Ascending aorta (tissue), 2 donors: ENCODE data around the gene CD8B. TPM values are rescaled to one million over a fixed set of nuclear protein-coding genes. Genes with fewer than 3 reads are reported as not detected.
A peak's percentile ranks its signal among the peaks of the same experiment; 100 is the strongest.
"Not testable (repeated sequence)": the region's sequence is repeated elsewhere in the genome, so short reads cannot be mapped to it uniquely, and the experiment has no call there.

Experiments used
- DNase-seq, 2 donors: peaks; one replicate each; pipeline ENCODE4 v3.0.0-alpha.2; 2019; ENCODE audit warnings: low spot score in 2 of 2
- H3K27ac ChIP-seq, 2 donors: fragments of 200-600 bp; sonication (generic); one replicate each; pipeline ENCODE4 v1.5.1; 2016 to 2017; ENCODE audit warnings: mild to moderate bottlenecking in 1 of 2
- H3K27me3 ChIP-seq: fragments of 200-600 bp; sonication (generic); one replicate; pipeline ENCODE4 v1.5.1; 2017
- H3K36me3 ChIP-seq, 2 donors: fragments of 200-600 bp; sonication (generic); one replicate each; pipeline ENCODE4 v1.5.1; 2016
- H3K4me1 ChIP-seq, 2 donors: fragments of 200-600 bp; sonication (generic); one replicate each; pipeline ENCODE4 v1.5.1; 2016 to 2017; ENCODE audit warnings: mild to moderate bottlenecking in 1 of 2
- H3K4me3 ChIP-seq, 2 donors: fragments of 200-600 bp; sonication (generic); one replicate each; pipeline ENCODE4 v1.5.1; 2016 to 2017; ENCODE audit warnings: mild to moderate bottlenecking in 1 of 2
- H3K9me3 ChIP-seq, 2 donors: fragments of 200-600 bp; sonication (generic); one replicate each; pipeline ENCODE4 v1.5.1; 2016
- intact Hi-C: fragments of 100-400 bp; cut with DNase I; formaldehyde crosslinking; loops from one replicate; pipeline ENCODE4 v1.15.1; 2023
- total RNA-seq: library from RNA; depleted of rRNA; stranded (reverse); fragments of >200 nt; gene quantifications from one replicate; pipeline ENCODE4 v1.1.0, GENCODE V29; 2016
- TF ChIP-seq, protein P1 (sequence below), 3 experiments: fragments of 200-600 bp in 2 of 3; fragments of 450-650 bp in 1 of 3; sonication (generic) in 2 of 3; IDR thresholded peaks; one replicate each; pipeline ENCODE4 v1.5.1; 2016 to 2019; ENCODE audit warnings: antibody characterized with exemption in 3 of 3, mild to moderate bottlenecking in 1 of 3, moderate library complexity in 1 of 3

CD8B gene
- total RNA-seq, 1 donor from 2014 or later = not detected

DNA sequence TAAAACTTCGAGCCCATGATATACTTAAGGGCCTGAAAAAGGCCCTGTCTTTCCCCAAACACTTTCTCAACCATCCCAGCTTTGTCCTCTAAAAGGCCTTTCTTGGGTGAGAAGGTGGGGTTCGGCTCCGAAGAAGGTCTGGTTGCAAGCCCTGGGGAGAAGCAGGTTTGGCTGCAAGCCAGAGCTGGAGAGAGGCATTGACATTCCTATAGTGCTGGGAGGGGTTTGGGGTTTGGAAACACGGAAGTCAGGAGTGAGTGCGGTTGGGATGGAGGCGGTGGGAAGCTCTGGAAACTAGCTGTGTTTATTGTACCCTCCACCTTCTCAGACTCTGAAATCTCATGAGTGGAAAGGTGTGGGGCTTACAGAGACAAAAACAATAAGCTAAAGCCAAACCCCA is 5.7 kb downstream of the CD8B start:
- H3K4me1 ChIP-seq, H3K4me3 ChIP-seq, H3K27me3 ChIP-seq, H3K36me3 ChIP-seq, intact Hi-C loops, DNase-seq, H3K27ac ChIP-seq, H3K9me3 ChIP-seq: not testable (repeated sequence)

DNA sequence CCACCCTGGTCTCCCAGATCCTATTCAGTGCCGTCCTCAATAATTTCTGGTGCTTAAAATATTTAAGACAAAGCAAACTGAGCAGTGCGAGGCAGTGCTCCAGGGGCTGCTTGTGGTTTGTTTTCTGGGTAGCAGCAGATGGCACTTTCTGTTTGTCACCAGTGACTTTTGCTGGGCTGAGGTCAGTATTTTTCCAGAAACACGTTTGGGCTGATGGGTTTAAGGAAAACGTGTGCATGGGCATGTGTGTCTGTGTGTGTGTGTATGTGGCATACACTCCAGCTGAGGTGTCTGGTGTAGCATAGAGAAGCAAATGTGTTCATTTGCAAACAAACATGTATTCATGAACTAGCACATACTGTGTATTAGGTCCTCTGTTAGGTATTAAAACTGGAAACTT is 10.1 kb downstream of the CD8B start:
- H3K27me3 ChIP-seq, DNase-seq, H3K4me1 ChIP-seq, H3K9me3 ChIP-seq, intact Hi-C loops, H3K27ac ChIP-seq, H3K36me3 ChIP-seq, H3K4me3 ChIP-seq: not testable (repeated sequence)

DNA sequence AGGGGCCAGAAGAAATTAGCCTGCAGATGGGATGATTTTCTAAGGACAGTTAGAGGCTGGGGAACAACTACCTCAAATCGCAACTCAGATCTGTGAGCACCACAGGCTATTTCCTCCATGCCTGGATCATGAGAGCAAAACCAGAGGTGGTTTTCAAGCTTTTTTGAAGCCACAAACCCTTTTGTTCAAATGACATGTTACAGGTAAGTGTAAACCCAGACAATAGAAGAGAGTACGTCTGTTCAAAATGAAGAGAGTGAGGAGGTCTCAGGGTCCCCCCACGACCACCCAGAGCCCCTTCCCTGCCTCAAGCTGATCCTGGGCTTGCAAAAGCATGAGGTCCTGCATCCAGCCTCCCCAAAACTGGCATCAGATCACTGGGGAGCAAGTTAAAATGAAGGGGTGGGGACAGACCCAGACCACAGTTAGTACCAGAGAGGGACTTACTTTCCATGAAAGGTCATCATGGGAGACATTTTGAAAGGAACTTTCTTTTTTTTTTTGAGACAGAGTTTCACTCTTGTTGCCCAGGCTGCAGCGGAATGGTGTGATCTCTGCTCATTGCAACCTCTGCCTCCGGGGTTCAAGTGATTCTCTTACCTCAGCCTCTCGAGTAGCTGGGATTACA is 19.0 kb downstream of the CD8B start:
- H3K9me3 ChIP-seq, H3K4me3 ChIP-seq, H3K36me3 ChIP-seq, intact Hi-C loops, H3K4me1 ChIP-seq, H3K27me3 ChIP-seq, H3K27ac ChIP-seq, DNase-seq: not testable (repeated sequence)

DNA sequence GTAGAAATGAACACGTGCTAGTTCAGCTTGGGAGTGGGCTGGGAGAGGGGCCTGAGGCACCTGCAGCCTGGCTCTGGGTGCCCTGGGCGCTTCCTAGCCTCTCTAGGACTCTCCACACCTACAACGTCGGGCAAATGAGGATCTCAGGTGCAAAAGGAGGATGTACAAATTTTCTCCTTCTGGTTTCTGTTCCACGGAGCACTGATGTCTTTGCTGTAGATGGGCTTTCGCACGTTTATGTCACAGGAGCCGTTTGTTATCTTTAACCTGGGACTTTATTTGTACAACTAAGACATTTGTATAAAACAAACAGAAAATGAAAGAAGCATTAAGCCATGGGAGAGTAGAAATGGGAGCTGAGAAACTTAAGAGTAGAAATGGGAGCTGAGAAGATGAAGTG is 20.4 kb downstream of the CD8B start:
- H3K36me3 ChIP-seq, intact Hi-C loops, H3K27me3 ChIP-seq, DNase-seq, H3K4me3 ChIP-seq, H3K4me1 ChIP-seq, H3K27ac ChIP-seq, H3K9me3 ChIP-seq: not testable (repeated sequence)

DNA sequence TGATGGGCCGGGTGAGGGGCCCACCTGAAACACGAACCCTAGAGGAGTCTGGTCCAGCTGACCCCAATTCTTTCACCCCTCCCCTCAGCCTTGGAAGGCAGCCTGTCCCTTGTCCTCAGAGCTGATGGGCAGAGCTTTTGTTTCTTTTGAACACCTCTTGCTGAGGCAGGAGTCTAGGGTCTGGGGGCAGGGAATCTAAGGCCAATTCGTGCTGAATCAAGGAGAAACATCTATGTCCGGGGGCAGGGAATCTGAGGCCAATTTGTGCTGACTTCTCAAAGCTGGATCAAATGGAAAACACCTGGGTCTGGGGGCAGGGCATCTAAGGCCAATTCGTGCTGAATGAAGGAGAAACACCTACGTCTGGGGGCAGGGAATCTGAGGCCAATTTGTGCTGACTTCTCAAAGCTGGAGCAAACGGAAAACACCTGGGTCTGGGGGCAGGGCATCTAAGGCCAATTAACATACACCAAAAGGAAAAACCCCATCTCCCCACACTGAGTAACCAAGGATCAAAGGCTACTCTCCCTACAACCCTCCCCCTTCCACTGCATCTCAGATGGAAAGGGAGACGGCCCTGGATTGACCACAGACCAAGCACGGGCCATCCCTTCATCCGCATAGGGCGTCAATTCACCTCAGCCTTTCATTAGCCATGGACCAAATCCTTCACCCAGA is 21.7 kb downstream of the CD8B start:
- H3K9me3 ChIP-seq, H3K27me3 ChIP-seq, DNase-seq, H3K4me1 ChIP-seq, H3K4me3 ChIP-seq, intact Hi-C loops, H3K36me3 ChIP-seq, H3K27ac ChIP-seq: not testable (repeated sequence)

DNA sequence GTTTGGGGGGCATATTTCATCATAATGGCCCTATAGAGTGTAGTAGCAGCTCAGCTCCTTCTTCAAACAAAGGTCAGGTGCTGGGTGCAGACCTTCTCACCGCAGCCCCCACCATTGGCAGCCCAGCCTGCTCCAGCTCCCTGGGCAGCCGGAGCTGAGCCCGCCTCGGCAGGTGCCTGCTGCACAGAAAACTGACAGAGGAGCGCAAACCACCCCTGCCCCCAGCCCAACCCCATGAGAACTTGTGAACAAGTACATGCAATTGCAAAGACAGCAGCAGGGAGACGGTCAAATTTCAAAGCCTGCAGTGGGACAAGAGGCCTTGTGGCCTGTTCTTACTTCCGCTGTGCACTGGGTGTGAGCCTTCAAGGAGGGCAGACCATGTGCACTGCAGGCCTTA is 22.2 kb downstream of the CD8B start:
- H3K4me3 ChIP-seq, H3K9me3 ChIP-seq, H3K27me3 ChIP-seq, H3K36me3 ChIP-seq, H3K27ac ChIP-seq, H3K4me1 ChIP-seq, intact Hi-C loops, DNase-seq: not testable (repeated sequence)

DNA sequence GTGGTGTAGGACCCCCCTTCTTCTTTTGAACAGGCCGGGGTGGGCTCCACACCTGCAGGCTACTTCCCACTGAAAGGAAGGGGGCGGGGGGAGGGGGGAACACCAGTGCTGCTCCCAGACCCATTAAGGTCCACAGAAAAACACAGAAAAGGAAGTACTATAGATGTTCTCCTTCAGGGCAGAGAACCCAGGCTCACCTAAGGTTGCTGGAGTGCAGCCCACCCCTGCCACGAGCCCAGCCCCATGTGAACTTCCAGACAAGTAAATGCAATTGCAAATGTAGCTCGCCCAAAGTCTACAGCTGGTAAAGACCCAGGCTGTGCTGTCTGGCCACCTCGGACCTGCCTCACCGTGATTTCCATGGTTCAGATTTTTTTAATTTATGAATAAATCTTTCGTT is 24.0 kb downstream of the CD8B start:
- DNase-seq, H3K4me3 ChIP-seq: not testable (repeated sequence)

DNA sequence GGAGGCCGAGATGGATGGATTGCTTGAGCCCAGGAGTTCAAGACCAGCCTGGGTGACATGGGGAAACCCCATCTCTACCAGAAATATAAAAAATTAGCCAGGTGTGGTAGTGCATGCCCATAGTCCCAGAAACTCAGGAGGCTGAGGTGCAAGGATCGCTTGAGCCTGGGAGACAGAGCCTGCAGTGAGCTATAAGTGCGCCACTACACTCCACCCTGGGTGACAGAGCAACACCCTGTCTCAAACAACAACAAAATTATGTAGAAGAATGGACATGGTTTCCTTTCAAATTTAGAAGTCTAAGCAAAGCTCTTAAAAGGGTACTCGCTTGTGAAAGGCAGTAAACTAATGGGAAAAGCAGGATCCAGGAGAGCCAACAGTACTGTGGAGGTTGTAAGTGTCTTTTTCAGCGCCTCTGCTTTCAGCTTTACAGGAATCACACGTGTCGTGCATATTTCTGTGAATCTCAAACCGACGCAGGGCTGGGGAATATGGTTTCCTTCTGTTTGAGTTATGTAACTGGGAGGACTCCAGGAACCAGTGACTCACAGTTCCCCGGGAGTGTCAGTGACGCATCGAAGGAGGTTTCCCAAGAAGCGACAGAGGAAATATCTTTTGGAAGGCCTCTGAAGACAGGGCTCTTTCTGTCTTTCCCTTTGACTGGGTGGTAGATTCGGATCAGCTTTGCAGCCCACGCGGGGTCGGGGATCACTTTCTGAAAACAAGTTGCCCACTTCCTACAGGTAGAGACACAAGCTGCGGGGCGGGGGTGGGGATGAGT is 24.6 kb downstream of the CD8B start:
- intact Hi-C loops, H3K27ac ChIP-seq: not testable (repeated sequence)
- H3K4me3 ChIP-seq = peak overlapping the region in 1 of 2 donors; percentile 15

More for the DNA sequence above, 24.0 kb downstream of the CD8B start:
- H3K27me3 ChIP-seq, H3K36me3 ChIP-seq, H3K9me3 ChIP-seq, H3K4me1 ChIP-seq, H3K27ac ChIP-seq, intact Hi-C loops: not testable (repeated sequence)

DNA sequence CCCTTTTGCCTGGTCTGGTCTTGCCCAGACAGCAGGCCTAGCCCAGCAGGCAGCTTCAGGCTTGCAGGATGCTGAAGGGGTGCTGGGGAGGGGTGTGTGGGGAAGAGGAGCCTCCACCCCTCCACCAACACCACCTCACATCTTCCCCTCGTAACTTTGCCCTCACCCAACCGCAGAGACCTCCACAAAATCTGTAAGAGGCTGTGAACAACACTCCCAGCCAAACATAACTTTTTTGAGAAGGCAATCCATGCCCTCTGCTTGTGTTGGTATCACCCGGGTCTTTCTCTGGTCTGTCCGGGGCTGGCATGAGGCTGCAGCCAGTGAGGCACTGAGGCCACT is 26.2 kb downstream of the CD8B start:
- H3K36me3 ChIP-seq, H3K27me3 ChIP-seq, H3K4me3 ChIP-seq, H3K4me1 ChIP-seq, H3K27ac ChIP-seq, intact Hi-C loops, H3K9me3 ChIP-seq, DNase-seq: not testable (repeated sequence)

More for the DNA sequence above, 24.6 kb downstream of the CD8B start:
- not testable (repeated sequence) for H3K36me3 ChIP-seq, H3K9me3 ChIP-seq, H3K4me1 ChIP-seq, H3K27me3 ChIP-seq
- peak; percentile 43 to 90 for DNase-seq

DNA sequence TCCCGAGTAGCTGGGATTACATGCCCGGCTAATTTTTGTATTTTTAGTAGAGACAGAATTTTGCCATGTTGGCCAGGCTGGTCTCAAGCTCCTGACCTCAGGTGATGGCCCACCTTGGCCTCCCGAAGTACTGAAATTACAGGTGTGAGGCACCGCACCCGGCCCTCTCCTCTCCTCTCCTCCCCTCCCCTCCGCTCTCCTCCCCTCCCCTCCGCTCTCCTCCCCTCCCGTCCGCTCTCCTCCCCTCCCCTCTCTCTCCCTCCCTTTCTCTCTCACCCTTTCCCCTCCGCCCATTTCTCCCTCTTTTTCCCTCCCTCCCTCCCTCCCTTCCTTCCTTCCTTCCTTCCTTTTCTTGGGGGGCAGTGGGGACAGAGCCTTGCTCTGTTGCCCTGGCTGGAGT is 28.4 kb downstream of the CD8B start:
- H3K27ac ChIP-seq = no peak overlapping the region

More for the DNA sequence above, 28.4 kb downstream of the CD8B start:
- TF ChIP-seq, protein P1, sequence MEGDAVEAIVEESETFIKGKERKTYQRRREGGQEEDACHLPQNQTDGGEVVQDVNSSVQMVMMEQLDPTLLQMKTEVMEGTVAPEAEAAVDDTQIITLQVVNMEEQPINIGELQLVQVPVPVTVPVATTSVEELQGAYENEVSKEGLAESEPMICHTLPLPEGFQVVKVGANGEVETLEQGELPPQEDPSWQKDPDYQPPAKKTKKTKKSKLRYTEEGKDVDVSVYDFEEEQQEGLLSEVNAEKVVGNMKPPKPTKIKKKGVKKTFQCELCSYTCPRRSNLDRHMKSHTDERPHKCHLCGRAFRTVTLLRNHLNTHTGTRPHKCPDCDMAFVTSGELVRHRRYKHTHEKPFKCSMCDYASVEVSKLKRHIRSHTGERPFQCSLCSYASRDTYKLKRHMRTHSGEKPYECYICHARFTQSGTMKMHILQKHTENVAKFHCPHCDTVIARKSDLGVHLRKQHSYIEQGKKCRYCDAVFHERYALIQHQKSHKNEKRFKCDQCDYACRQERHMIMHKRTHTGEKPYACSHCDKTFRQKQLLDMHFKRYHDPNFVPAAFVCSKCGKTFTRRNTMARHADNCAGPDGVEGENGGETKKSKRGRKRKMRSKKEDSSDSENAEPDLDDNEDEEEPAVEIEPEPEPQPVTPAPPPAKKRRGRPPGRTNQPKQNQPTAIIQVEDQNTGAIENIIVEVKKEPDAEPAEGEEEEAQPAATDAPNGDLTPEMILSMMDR (IDR thresholded peaks at IDR 0.05) = no peak
- H3K9me3 ChIP-seq = no peaks in the 10 kb centered on the region
- intact Hi-C loops = no loop called here
- H3K4me1 ChIP-seq = peaks cover 0 to 3% of the 10 kb centered on the region in 2 donors
- H3K4me3 ChIP-seq = no peak overlapping the region
- no peaks in the 10 kb centered on the region for H3K27me3 ChIP-seq
- no peak for DNase-seq
- no peaks in the 10 kb centered on the region for H3K36me3 ChIP-seq
